HCT116 (cell line): ENCODE results near the gene CYP11A1. TPM values are rescaled to one million over a fixed set of nuclear protein-coding genes. Genes with fewer than 3 reads are reported as not detected.

Experiments used
- ATAC-seq: fragments of 200-7000 bp; cut with Tn5 transposase; 2 replicates; pipeline ENCODE4 v1.9.1; 2020; ENCODE audit warnings: mild to moderate bottlenecking, moderate library complexity
- BruUV-seq: library from RNA; stranded (reverse); fragments of 400-500 nt; replicated peaks from 2 replicates; lab custom pipeline; 2021; lab: Mats Ljungman, UMichigan
- CTCF ChIA-PET: fragments of 300-600 bp; sonication (Branson Sonifier 250); formaldehyde crosslinking; loops from one replicate; lab custom pipeline; 2021; ENCODE audit warnings: antibody characterized with exemption; lab: Charles Lee
- POLR2A ChIA-PET: fragments of 300-600, 350-600 bp; sonication (Branson Sonifier 250); formaldehyde crosslinking; loops from one replicate; lab custom pipeline; 2021; ENCODE audit warnings: antibody characterized with exemption; lab: Charles Lee
- RAD21 ChIA-PET, 2 experiments: fragments of 300-600 bp; sonication (Branson Sonifier 250); formaldehyde crosslinking; loops; one replicate each; lab custom pipeline; 2023; ENCODE audit warnings: low total read pairs in 2 of 2; ENCODE audit not compliant: uncharacterized antibody in 2 of 2, unreplicated experiment in 2 of 2, low non-redundant PET in 1 of 2; lab: Charles Lee
- DNase-seq: peaks from one replicate; pipeline ENCODE4 v3.0.0-alpha.2; 2010; ENCODE audit warnings: low read depth, low spot score
- H2AFZ ChIP-seq: fragments of 200-600 bp; shearing (Covaris generic), sonication (generic); 2 replicates; pipeline ENCODE4 v1.6.1; 2017; ENCODE audit warnings: low read depth, mixed run types, mixed read lengths, antibody characterized with exemption, low read length; ENCODE audit not compliant: poor library complexity, severe bottlenecking
- H3K27ac ChIP-seq: 2 replicates; pipeline ENCODE4 v1.5.1; 2012; ENCODE audit warnings: low read depth, low read length
- H3K27me3 ChIP-seq: fragments of 200-600 bp; sonication (generic); 2 replicates; pipeline ENCODE4 v1.6.1; 2016; ENCODE audit warnings: mixed run types, low read length, mixed read lengths; ENCODE audit not compliant: insufficient read depth
- H3K36me3 ChIP-seq, 2 experiments: fragments of 200-500 bp in 1 of 2; fragments of 200-600 bp in 1 of 2; sonication (Bioruptor generic) in 1 of 2; sonication (generic) in 1 of 2; 2 replicates each; pipeline versions ENCODE4 v1.5.1 to v1.6.1; 2014 to 2016; ENCODE audit warnings: low read length in 2 of 2, inconsistent platforms in 1 of 2, mixed read lengths in 1 of 2, mixed run types in 1 of 2; ENCODE audit not compliant: insufficient read depth in 2 of 2, control insufficient read depth in 1 of 2
- H3K4me1 ChIP-seq, 2 experiments: fragments of 200-600 bp in 1 of 2; sonication (generic) in 1 of 2; 2 replicates each; pipeline versions ENCODE4 v1.5.1 to v1.6.1; 2012 to 2017; ENCODE audit warnings: low read length in 2 of 2, inconsistent platforms in 1 of 2, mild to moderate bottlenecking in 1 of 2, mixed read lengths in 1 of 2, mixed run types in 1 of 2, moderate library complexity in 1 of 2; ENCODE audit not compliant: insufficient read depth in 2 of 2, control insufficient read depth in 1 of 2
- H3K4me2 ChIP-seq: fragments of 200-600 bp; sonication (generic); 2 replicates; pipeline ENCODE4 v1.6.1; 2017; ENCODE audit warnings: mixed run types, low read length, mixed read lengths
- H3K4me3 ChIP-seq, 2 experiments: fragments of 200-600 bp in 1 of 2; sonication (generic) in 1 of 2; replicated peaks in 1 of 2; 2 replicates each; pipeline ENCODE4 v1.5.1; 2011 to 2016; ENCODE audit warnings: low read length in 2 of 2, control low read depth in 1 of 2, low read depth in 1 of 2, mild to moderate bottlenecking in 1 of 2, mixed read lengths in 1 of 2, mixed run types in 1 of 2
- H3K79me2 ChIP-seq: fragments of 200-600 bp; sonication (generic); 2 replicates; pipeline ENCODE4 v1.6.1; 2017; ENCODE audit warnings: mild to moderate bottlenecking, mixed run types, low read length, moderate library complexity, mixed read lengths; ENCODE audit not compliant: insufficient read depth
- H3K9ac ChIP-seq: fragments of 200-600 bp; sonication (generic); 2 replicates; pipeline ENCODE4 v1.6.1; 2016; ENCODE audit warnings: low read length, mixed read lengths
- H3K9me2 ChIP-seq: fragments of 200-600 bp; sonication (generic), shearing (Covaris generic); 2 replicates; pipeline ENCODE4 v1.6.1; 2017; ENCODE audit warnings: mixed run types, mild to moderate bottlenecking, moderate library complexity; ENCODE audit not compliant: insufficient read depth
- H3K9me3 ChIP-seq, 2 experiments: fragments of 200-500 bp in 1 of 2; fragments of 200-600 bp in 1 of 2; sonication (Bioruptor generic) in 1 of 2; sonication (generic) in 1 of 2; 2 replicates each; pipeline ENCODE4 v1.6.1; 2014 to 2017; ENCODE audit warnings: low read length in 2 of 2, mixed read lengths in 2 of 2, inconsistent platforms in 1 of 2, low read depth in 1 of 2, mild to moderate bottlenecking in 1 of 2, mixed run types in 1 of 2, moderate library complexity in 1 of 2; ENCODE audit not compliant: control insufficient read depth in 1 of 2, insufficient read depth in 1 of 2
- H4K20me1 ChIP-seq: fragments of 200-600 bp; sonication (generic), shearing (Covaris generic); 2 replicates; pipeline ENCODE4 v1.6.1; 2017; ENCODE audit warnings: mixed run types, mild to moderate bottlenecking, moderate library complexity; ENCODE audit not compliant: insufficient read depth
- ATF3 ChIP-seq: IDR thresholded peaks from 2 replicates; pipeline ENCODE4 v1.6.1; 2012
- CBX3 ChIP-seq: IDR thresholded peaks from 2 replicates; pipeline ENCODE4 v1.6.1; 2012; ENCODE audit warnings: low read depth
- CTCF ChIP-seq, 3 experiments: fragments of 200-600 bp in 1 of 3; sonication (generic) in 1 of 3; IDR thresholded peaks in 2 of 3; conservative IDR thresholded peaks in 1 of 3; 2 replicates each; pipeline ENCODE4 v1.5.1; 2012 to 2017; ENCODE audit warnings: low read depth in 2 of 3, low read length in 2 of 3, antibody characterized with exemption in 1 of 3, borderline replicate concordance in 1 of 3, control low read depth in 1 of 3, mild to moderate bottlenecking in 1 of 3, mixed read lengths in 1 of 3, mixed run types in 1 of 3, moderate library complexity in 1 of 3; ENCODE audit not compliant: insufficient read depth in 1 of 3
- EGR1 ChIP-seq: IDR thresholded peaks from 2 replicates; pipeline ENCODE4 v1.6.1; 2012; ENCODE audit warnings: low read depth
- ELF1 ChIP-seq: IDR thresholded peaks from 2 replicates; pipeline ENCODE4 v1.6.1; 2012; ENCODE audit warnings: low read depth, borderline replicate concordance
- EZH2phosphoT487 ChIP-seq: fragments of 200-600 bp; IDR thresholded peaks from 2 replicates; pipeline ENCODE4 v1.6.1; 2018; ENCODE audit warnings: antibody characterized with exemption, borderline replicate concordance
- FOSL1 ChIP-seq: IDR thresholded peaks from 2 replicates; pipeline ENCODE4 v1.6.1; 2012; ENCODE audit warnings: low read depth
- MAX ChIP-seq: IDR thresholded peaks from 2 replicates; pipeline ENCODE4 v1.6.1; 2012
- POLR2AphosphoS5 ChIP-seq: IDR thresholded peaks from 2 replicates; pipeline ENCODE4 v1.6.1; 2011; ENCODE audit warnings: mild to moderate bottlenecking, low read depth, low read length, moderate library complexity
- RAD21 ChIP-seq: IDR thresholded peaks from 2 replicates; pipeline ENCODE4 v1.6.1; 2012; ENCODE audit warnings: low read depth, mild to moderate bottlenecking
- REST ChIP-seq: IDR thresholded peaks from 2 replicates; pipeline ENCODE4 v1.6.1; 2012; ENCODE audit warnings: low read depth
- SP1 ChIP-seq: IDR thresholded peaks from 2 replicates; pipeline ENCODE4 v1.6.1; 2012; ENCODE audit warnings: low read depth
- SRF ChIP-seq: IDR thresholded peaks from 2 replicates; pipeline ENCODE4 v1.6.1; 2012; ENCODE audit warnings: low read depth
- TCF7L2 ChIP-seq: IDR thresholded peaks from 2 replicates; pipeline ENCODE4 v1.7.0; 2011; ENCODE audit warnings: borderline replicate concordance, inconsistent platforms; ENCODE audit not compliant: insufficient read depth, insufficient read length; ENCODE audit errors: extremely low read depth
- ZBTB33 ChIP-seq: IDR thresholded peaks from 2 replicates; pipeline ENCODE4 v1.6.1; 2011; ENCODE audit warnings: mild to moderate bottlenecking, low read length, moderate library complexity; ENCODE audit not compliant: insufficient replicate concordance; ENCODE audit errors: extremely low read depth
- ZNF274 ChIP-seq: fragments of 200-500 bp; sonication (Bioruptor generic); IDR thresholded peaks from 2 replicates; pipeline ENCODE4 v1.6.1; 2014; ENCODE audit warnings: mild to moderate bottlenecking, low read depth, low read length, inconsistent platforms
- intact Hi-C: fragments of 100-400 bp; cut with micrococcal nuclease; formaldehyde crosslinking; loops from 2 replicates; pipeline ENCODE4 v1.10.0; 2022
- total RNA-seq: library from RNA; stranded (reverse); gene quantifications from one replicate; pipeline ENCODE4 v1.2.1, GENCODE V29; 2021; ENCODE audit not compliant: unreplicated experiment

Gene CYP11A1
- total RNA-seq, 1 experiment from 2014 or later: 0.57 TPM

GRCh38 chr15:74304431-74304830 lies 63.0 kb downstream of the CYP11A1 start:
- Histone ChIP-seq H3K27me3 (peaks cover 26% of the 10 kb centered on the region; the same call in 1 of the 2 replicates), H3K9me2 (no peaks in the 10 kb centered on the region), H3K27ac (no peak overlapping the region), H2AFZ (no peak overlapping the region), H3K4me3 (no peak overlapping the region), H3K36me3 (no peaks in the 10 kb centered on the region), H3K79me2 (no peaks in the 10 kb centered on the region), H4K20me1 (no peaks in the 10 kb centered on the region), H3K4me2 (no peak overlapping the region), H3K4me1 (peaks cover 4 to 14% of the 10 kb centered on the region in 2 experiments; a peak in 3 of 4 replicates), H3K9ac (no peak overlapping the region), H3K9me3 (no peaks in the 10 kb centered on the region)
- ChIA-PET POLR2A (no interaction called here), RAD21 (no interaction called here), CTCF (interaction anchor here (1.5 kb wide), 1 partner anchor 250 kb away, joined by 6 read pairs; no protein-coding TSS in a partner anchor)
- no TSS peak for BruUV-seq
- TF ChIP-seq EGR1 (no peak), REST (no peak), CBX3 (no peak), FOSL1 (no peak), SP1 (no peak), TCF7L2 (no peak), ATF3 (no peak), POLR2AphosphoS5 (no peak), EZH2phosphoT487 (no peak), MAX (no peak), ZNF274 (no peak), SRF (no peak), CTCF (IDR thresholded peaks at IDR 0.05 in 2 of 3, conservative IDR thresholded peaks at IDR 0.05 in 1 of 3; ENCODE audit: borderline replicate concordance in 1 of 3, insufficient read depth in 1 of 3, low read depth in 2 of 3, low read length in 2 of 3) (no peak), ZBTB33 (no peak), ELF1 (no peak), RAD21 (no peak)
- intact Hi-C loops: loop anchor here (5.0 kb wide), 1 partner anchor 252 kb away; no protein-coding TSS in a partner anchor
- no peak for ATAC-seq
- no peak for DNase-seq
